Measurements from ENCODE around the gene TPRN. TPM values are rescaled to one million over a fixed set of nuclear protein-coding genes. Genes with fewer than 3 reads are reported as not detected.

TPRN gene
- polyA plus RNA-seq, 1 donor from 2014 or later, result 8.1 TPM

DNA sequence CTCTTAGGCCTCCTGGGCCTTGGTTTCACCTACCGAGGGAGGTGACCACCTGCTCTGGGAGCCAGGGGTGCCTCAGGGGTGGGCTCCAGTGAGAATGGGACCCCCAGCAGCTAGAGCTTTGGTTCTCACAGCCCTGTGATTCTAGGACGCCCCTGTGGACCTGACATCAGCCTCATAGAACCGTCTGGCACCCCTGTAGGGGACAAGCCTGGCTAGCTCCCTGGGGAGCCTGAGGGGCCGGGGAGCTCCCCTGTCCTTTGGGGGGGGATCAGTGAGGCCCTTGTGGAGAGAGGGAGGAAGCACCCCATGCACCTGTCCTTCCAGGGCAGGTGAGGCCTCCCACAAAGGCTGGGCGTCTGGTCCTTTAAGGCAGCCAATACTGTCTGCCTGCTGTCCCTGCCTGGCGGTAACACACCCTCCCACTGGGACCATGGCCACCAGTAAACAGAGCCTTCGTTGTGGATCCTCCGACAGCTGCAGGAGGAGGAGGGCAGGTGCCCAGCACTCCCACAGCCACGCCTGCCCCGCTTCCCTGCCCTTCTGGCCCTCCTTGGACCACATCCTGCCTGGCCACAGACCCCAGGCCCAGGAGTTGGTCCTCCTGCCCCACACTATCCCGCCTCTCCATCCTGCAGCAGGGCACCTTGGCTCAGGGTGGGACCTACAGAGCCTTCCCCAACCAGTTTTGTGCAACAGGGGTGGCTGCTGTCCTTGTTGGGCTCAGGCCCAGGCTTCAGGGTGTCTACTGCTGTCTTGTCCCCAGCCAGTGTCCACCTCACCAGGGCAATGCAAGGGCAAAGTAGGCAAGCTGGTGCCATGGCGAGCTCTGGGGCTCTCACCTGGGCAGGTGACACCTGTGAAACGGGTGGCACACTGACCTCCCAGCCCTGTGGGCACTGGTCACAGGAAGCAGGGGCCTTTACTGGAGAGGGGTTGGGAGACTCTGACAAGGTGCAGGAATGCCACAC lies 37.5 kb upstream of the TPRN start:
- TF ChIP-seq MXI1 (conservative IDR thresholded peaks at IDR 0.05; ENCODE audit: poor library complexity, severe bottlenecking) (no peak), CTCF (IDR thresholded peaks at IDR 0.05; ENCODE audit: poor library complexity, severe bottlenecking) (no peak), TAF1 (IDR thresholded peaks at IDR 0.05; ENCODE audit: low read depth) (no peak), SMC3 (conservative IDR thresholded peaks at IDR 0.05; ENCODE audit: poor library complexity) (no peak), RAD21 (conservative IDR thresholded peaks at IDR 0.05) (no peak), EP300 (conservative IDR thresholded peaks at IDR 0.05; ENCODE audit: poor library complexity, severe bottlenecking) (no peak), EZH2 (IDR thresholded peaks at IDR 0.05; ENCODE audit: borderline replicate concordance, insufficient read depth, low read length, poor library complexity, severe bottlenecking) (no peak)
- TF ChIP-seq, protein P1, sequence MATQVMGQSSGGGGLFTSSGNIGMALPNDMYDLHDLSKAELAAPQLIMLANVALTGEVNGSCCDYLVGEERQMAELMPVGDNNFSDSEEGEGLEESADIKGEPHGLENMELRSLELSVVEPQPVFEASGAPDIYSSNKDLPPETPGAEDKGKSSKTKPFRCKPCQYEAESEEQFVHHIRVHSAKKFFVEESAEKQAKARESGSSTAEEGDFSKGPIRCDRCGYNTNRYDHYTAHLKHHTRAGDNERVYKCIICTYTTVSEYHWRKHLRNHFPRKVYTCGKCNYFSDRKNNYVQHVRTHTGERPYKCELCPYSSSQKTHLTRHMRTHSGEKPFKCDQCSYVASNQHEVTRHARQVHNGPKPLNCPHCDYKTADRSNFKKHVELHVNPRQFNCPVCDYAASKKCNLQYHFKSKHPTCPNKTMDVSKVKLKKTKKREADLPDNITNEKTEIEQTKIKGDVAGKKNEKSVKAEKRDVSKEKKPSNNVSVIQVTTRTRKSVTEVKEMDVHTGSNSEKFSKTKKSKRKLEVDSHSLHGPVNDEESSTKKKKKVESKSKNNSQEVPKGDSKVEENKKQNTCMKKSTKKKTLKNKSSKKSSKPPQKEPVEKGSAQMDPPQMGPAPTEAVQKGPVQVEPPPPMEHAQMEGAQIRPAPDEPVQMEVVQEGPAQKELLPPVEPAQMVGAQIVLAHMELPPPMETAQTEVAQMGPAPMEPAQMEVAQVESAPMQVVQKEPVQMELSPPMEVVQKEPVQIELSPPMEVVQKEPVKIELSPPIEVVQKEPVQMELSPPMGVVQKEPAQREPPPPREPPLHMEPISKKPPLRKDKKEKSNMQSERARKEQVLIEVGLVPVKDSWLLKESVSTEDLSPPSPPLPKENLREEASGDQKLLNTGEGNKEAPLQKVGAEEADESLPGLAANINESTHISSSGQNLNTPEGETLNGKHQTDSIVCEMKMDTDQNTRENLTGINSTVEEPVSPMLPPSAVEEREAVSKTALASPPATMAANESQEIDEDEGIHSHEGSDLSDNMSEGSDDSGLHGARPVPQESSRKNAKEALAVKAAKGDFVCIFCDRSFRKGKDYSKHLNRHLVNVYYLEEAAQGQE (IDR thresholded peaks at IDR 0.05; ENCODE audit: borderline replicate concordance), result no peak
- Histone ChIP-seq H3K9me3 (ENCODE audit: low read length) (no peaks in the 10 kb centered on the region), H3K36me3 (ENCODE audit: insufficient read depth, low read length) (no peaks in the 10 kb centered on the region), H3K27ac (ENCODE audit: low read length) (no peak overlapping the region), H3K4me2 (ENCODE audit: low read length) (no peak overlapping the region), H4K20me1 (ENCODE audit: insufficient read depth) (no peaks in the 10 kb centered on the region), H3K9ac (ENCODE audit: low read length) (no peak overlapping the region), H3F3A (ENCODE audit: insufficient read depth, low read length, poor library complexity, severe bottlenecking) (no peaks in the 10 kb centered on the region), H3K27me3 (ENCODE audit: insufficient read depth, low read depth, low read length) (no peaks in the 10 kb centered on the region), H3K79me2 (replicated peaks; ENCODE audit: insufficient read depth, low read length) (peaks cover 14% of the 10 kb centered on the region), H3K4me3 (ENCODE audit: low read length) (no peak overlapping the region), H2AFZ (ENCODE audit: low read depth, low read length) (no peak overlapping the region), H3K9me2 (ENCODE audit: insufficient read depth, low read length) (no peaks in the 10 kb centered on the region)

DNA sequence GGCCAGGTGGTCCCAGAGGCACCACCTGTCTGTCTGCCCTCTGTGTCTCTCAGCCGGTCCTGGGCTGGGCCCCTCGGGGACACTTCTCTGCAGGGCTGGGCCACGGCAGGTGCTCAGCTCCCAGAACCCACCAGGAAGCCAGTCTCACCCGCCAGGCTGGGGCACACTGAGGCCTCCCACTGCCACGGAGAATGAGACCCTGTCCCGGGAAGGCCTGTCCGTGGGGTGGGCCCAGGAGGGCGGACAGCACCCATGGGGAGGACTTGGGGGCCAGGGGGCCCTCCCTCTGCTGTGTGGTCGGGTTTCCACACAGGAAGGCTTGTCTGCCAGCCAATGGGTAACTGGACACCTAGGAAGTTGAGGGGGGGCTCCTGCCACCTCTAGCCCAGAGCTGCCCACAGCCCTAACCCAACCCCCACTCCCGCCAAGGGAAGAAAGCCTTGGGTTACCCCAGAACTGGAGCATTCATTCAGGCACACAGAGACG lies 36.4 kb upstream of the TPRN start:
- Histone ChIP-seq H3K4me2 (ENCODE audit: low read length) (no peak overlapping the region), H3K27ac (ENCODE audit: low read length) (no peak overlapping the region), H3K27me3 (ENCODE audit: insufficient read depth, low read depth, low read length) (no peaks in the 10 kb centered on the region), H3K9me2 (ENCODE audit: insufficient read depth, low read length) (no peaks in the 10 kb centered on the region), H3K9ac (ENCODE audit: low read length) (no peak overlapping the region), H3F3A (ENCODE audit: insufficient read depth, low read length, poor library complexity, severe bottlenecking) (no peaks in the 10 kb centered on the region), H3K36me3 (ENCODE audit: insufficient read depth, low read length) (no peaks in the 10 kb centered on the region), H3K79me2 (replicated peaks; ENCODE audit: insufficient read depth, low read length) (peaks cover 4% of the 10 kb centered on the region), H4K20me1 (ENCODE audit: insufficient read depth) (no peaks in the 10 kb centered on the region), H3K9me3 (ENCODE audit: low read length) (no peaks in the 10 kb centered on the region), H3K4me3 (ENCODE audit: low read length) (no peak overlapping the region), H2AFZ (ENCODE audit: low read depth, low read length) (no peak overlapping the region)
- no peak for TF ChIP-seq POLR2AphosphoS5 (IDR thresholded peaks at IDR 0.05)
- no peak for TF ChIP-seq RAD21 (conservative IDR thresholded peaks at IDR 0.05)
- TF ChIP-seq EP300 (conservative IDR thresholded peaks at IDR 0.05; ENCODE audit: poor library complexity, severe bottlenecking), result no peak
- TF ChIP-seq, protein P1 (IDR thresholded peaks at IDR 0.05; ENCODE audit: borderline replicate concordance), result no peak
- TF ChIP-seq SMC3 (conservative IDR thresholded peaks at IDR 0.05; ENCODE audit: poor library complexity), result no peak
- no peak for TF ChIP-seq TAF1 (IDR thresholded peaks at IDR 0.05; ENCODE audit: low read depth)
- TF ChIP-seq EZH2 (IDR thresholded peaks at IDR 0.05; ENCODE audit: borderline replicate concordance, insufficient read depth, low read length, poor library complexity, severe bottlenecking), result no peak
- TF ChIP-seq MXI1 (conservative IDR thresholded peaks at IDR 0.05; ENCODE audit: poor library complexity, severe bottlenecking), result no peak
- no peak for TF ChIP-seq CTCF (IDR thresholded peaks at IDR 0.05; ENCODE audit: poor library complexity, severe bottlenecking)
